K562 treated with DMSO at 1 percent for 24 hours (cell line): ENCODE results near the gene ACE2. TPM values are rescaled to one million over a fixed set of nuclear protein-coding genes. Genes with fewer than 3 reads are reported as not detected.

Experiments
- total RNA-seq: library from RNA; unstranded; fragments of 300-600 nt; gene quantifications from 2 replicates; pipeline ENCODE4 v1.2.3, GENCODE V29; 2022; ENCODE audit warnings: low read depth; ENCODE audit not compliant: insufficient read depth

ACE2 gene
- not detected in 2 replicates for total RNA-seq

DNA sequence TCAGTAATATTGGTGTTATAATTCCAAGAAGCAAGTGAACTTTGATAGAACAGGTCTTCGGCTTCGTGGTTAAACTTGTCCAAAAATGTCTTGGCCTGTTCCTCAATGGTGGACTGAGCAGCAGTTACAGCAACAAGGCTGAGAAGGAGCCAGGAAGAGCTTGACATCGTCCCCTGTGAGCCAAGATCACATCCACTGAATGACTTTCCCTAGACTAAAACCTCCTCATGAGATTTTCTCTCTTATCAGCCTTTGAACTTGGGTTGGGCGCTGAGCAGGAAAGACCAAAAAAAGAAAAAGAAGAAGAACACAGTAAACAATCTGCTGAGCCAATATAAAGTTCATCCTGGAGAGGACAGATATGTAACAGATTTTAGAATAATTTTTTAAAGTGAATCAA lies at the start of gene ACE2:
ACE2 (minus strand) TSS at position 216 of the 400 bp plus-strand sequence; CDS start at position 167, 49 bp downstream.

Other genes with a start within 250 kb of the ACE2 start
- 0.42 TPM in 1 of 2 replicates, not detected in the other for gene VEGFD, start 216.5 kb downstream of the ACE2 start, total RNA-seq
- gene PIR, start 107.6 kb downstream of the ACE2 start, total RNA-seq: 14.5 and 17.4 TPM in 2 replicates
- 0.27 TPM in 1 of 2 replicates, not detected in the other for gene BMX, start 100.2 kb downstream of the ACE2 start, total RNA-seq
- gene CLTRN, start 63.8 kb upstream of the ACE2 start, total RNA-seq: not detected in 2 replicates
- gene CA5B, start 137.3 kb upstream of the ACE2 start, total RNA-seq: 0.51 and 0.73 TPM in 2 replicates
- gene ZRSR2, start 189.5 kb upstream of the ACE2 start, total RNA-seq: 12.5 and 15.3 TPM in 2 replicates